NT2/D1 (cell line): ENCODE measurements around the gene ANXA3.

ENCODE experiments used
- SUZ12 ChIP-seq: IDR thresholded peaks from 2 replicates; pipeline ENCODE4 v1.6.1; 2011; ENCODE audit not compliant: insufficient read length, insufficient read depth; ENCODE audit errors: extremely low read depth
- YY1 ChIP-seq: IDR thresholded peaks from 2 replicates; pipeline ENCODE4 v1.6.1; 2011; ENCODE audit not compliant: insufficient read length, insufficient read depth
- ZNF274 ChIP-seq: IDR thresholded peaks from 2 replicates; pipeline ENCODE4 v1.6.1; 2011; ENCODE audit warnings: mild to moderate bottlenecking, low read depth, low read length

DNA sequence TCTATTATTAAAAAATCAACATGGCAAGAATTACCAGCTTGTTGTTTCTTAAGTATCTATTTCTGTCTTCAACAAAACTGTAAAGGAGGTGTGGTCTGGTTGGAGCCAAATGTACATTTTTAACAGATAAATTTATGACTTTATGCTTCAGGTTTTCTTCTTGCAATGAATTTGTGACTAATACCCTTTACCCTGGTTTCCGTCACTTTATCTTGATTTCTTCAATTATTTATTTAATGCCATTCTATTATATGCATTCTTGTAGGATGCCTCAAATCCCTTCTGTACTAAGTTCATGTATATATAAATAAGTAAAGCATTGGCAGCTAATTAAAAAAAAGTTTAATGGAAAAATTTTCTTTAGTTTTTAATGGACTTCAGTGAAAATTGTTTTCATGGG, 41.5 kb upstream of the ANXA3 start:
- TF ChIP-seq ZNF274 (no peak), YY1 (no peak), SUZ12 (no peak)
